D721Med (cell line): ENCODE results near the gene PSENEN.
"Not testable (repeated sequence)": the region's sequence is repeated elsewhere in the genome, so short reads cannot be mapped to it uniquely, and the experiment has no call there.

Experiments
- DNase-seq: peaks from one replicate; pipeline ENCODE4 v3.0.0; 2011; ENCODE audit warnings: low spot score; ENCODE audit not compliant: insufficient read length
- FAIRE-seq: peaks from 2 replicates; lab custom pipeline; 2011; peaks lifted over from hg19 to GRCh38; lab: Jason Lieb, UNC
- TF ChIP-seq, protein P1 (sequence below): IDR thresholded peaks from 2 replicates; pipeline ENCODE4 v1.5.1; 2012; ENCODE audit warnings: mild to moderate bottlenecking, control low read depth; ENCODE audit not compliant: insufficient read depth; ENCODE audit errors: missing control alignments

Gene PSENEN

DNA sequence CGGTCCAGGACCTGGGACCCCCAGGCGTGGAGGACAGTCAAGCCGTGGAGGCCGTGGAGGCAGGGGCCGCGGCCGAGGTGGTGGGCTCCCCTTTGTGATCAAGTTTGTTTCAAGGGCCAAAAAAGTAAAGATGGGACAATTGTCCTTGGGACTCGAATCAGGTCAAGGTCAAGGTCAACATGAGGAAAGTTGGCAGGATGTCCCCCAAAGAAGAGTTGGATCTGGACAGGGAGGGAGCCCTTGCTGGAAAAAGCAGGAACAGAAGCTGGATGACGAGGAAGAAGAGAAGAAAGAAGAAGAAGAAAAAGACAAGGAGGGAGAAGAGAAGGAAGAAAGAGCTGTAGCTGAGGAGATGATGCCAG lies 25.3 kb upstream of the PSENEN start:
- FAIRE-seq: no peak

DNA sequence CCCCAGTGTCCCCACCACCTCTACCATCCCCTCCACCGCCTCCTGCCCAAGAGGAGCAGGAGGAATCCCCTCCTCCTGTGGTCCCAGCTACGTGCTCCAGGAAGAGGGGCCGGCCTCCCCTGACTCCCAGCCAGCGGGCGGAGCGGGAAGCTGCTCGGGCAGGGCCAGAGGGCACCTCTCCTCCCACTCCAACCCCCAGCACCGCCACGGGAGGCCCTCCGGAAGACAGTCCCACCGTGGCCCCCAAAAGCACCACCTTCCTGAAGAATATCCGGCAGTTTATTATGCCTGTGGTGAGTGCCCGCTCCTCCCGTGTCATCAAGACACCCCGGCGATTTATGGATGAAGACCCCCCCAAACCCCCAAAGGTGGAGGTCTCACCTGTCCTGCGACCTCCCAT lies 24.8 kb upstream of the PSENEN start:
- DNase-seq: no peak
- no peak for FAIRE-seq
- TF ChIP-seq, protein P1, sequence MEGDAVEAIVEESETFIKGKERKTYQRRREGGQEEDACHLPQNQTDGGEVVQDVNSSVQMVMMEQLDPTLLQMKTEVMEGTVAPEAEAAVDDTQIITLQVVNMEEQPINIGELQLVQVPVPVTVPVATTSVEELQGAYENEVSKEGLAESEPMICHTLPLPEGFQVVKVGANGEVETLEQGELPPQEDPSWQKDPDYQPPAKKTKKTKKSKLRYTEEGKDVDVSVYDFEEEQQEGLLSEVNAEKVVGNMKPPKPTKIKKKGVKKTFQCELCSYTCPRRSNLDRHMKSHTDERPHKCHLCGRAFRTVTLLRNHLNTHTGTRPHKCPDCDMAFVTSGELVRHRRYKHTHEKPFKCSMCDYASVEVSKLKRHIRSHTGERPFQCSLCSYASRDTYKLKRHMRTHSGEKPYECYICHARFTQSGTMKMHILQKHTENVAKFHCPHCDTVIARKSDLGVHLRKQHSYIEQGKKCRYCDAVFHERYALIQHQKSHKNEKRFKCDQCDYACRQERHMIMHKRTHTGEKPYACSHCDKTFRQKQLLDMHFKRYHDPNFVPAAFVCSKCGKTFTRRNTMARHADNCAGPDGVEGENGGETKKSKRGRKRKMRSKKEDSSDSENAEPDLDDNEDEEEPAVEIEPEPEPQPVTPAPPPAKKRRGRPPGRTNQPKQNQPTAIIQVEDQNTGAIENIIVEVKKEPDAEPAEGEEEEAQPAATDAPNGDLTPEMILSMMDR: no peak

More for the DNA sequence above, 25.3 kb upstream of the PSENEN start:
- no peak for DNase-seq
- TF ChIP-seq, protein P1: no peak

DNA sequence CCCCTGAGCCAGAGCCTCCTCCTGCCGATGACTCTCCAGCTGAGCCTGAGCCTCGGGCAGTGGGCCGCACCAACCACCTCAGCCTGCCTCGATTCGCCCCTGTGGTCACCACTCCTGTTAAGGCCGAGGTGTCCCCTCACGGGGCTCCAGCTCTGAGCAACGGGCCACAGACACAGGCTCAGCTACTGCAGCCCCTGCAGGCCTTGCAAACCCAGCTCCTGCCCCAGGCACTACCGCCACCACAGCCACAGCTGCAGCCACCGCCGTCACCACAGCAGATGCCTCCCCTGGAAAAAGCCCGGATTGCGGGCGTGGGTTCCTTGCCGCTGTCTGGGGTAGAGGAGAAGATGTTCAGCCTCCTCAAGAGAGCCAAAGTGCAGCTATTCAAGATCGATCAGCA lies 24.1 kb upstream of the PSENEN start:
- no peak for DNase-seq
- FAIRE-seq: no peak
- TF ChIP-seq, protein P1: no peak

DNA sequence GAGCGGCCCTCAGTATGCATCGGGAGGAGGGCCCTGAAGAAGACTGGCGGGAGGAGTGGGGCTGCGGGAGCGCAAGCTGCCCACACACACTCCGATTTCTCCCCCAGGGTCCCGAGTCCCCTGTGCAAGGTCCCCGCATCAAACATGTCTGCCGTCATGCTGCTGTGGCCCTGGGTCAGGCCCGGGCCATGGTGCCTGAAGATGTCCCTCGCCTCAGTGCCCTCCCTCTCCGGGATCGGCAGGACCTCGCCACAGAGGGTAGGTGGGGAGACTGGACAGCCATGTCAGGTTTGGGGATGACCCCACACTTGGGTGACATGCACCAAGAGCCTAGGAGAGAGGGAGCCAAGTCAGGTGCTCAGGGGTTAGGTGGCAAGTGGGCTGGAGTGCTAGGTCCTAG lies 23.0 kb upstream of the PSENEN start:
- DNase-seq: no peak
- TF ChIP-seq, protein P1: no peak
- no peak for FAIRE-seq

DNA sequence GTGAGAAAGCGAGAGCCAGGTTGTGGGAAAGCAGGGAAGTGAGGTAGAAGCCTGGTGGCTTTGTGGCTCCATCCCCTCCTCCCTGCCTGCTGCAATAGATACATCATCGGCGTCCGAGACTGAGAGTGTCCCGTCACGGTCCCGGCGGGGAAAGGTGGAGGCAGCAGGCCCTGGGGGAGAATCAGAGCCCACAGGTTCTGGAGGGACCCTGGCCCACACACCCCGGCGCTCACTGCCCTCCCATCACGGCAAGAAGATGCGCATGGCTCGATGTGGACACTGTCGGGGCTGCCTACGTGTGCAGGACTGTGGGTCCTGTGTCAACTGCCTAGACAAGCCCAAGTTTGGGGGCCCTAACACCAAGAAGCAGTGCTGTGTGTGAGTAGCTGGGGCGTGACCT lies 22.6 kb upstream of the PSENEN start:
- FAIRE-seq (no peak), DNase-seq (no peak)
- TF ChIP-seq, protein P1: no peak

DNA sequence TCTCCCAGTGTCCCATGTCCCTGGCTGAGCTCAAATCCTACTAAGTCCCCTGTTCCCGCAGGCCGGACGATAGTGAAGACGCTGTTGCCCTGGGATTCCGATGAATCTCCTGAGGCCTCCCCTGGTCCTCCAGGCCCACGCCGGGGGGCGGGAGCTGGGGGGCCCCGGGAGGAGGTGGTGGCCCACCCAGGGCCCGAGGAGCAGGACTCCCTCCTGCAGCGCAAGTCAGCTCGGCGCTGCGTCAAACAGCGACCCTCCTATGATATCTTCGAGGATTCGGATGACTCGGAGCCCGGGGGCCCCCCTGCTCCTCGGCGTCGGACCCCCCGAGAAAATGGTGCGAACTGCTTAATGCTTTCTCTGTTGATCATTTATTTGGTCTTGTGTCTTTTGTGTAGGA lies 21.8 kb upstream of the PSENEN start:
- TF ChIP-seq, protein P1: no peak
- DNase-seq (no peak), FAIRE-seq (no peak)

DNA sequence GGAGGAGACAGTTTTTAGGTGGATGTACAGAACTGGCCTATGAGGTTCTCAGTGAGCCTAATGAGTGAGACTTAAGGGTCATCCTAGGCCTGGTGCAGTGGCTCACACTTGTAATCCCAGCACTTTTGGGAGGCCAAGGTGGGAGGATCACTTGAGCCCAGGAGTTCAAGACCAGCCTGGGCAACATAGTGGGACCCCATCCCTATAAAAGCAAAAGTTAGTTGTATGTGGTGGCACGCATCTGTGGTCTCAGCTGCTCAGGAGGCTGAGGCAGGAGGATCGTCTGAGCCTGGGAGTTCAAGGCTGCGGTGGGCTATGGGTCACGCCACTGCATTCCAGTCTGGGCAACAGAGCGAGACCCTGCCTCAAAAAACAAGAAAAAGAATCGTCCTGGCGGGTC lies 21.3 kb upstream of the PSENEN start:
- not testable (repeated sequence) for FAIRE-seq, DNase-seq

DNA sequence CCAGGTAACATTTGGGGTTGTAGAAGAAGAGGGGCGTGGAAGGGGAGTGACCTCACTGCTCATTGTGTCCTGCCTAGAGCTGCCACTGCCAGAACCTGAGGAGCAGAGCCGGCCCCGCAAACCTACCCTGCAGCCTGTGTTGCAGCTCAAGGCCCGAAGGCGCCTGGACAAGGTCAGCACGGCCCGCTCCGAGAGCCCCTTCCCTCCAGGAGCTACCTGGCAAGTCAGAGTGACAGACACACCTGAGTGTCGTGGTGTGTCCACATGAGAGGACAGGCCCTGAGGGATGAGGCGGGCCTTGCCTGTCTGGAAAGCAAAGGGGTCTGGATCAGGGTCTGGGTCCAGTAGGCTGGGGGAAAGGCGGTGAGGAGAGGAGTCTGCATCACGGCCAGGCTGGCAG lies 20.9 kb upstream of the PSENEN start:
- no peak for DNase-seq
- TF ChIP-seq, protein P1: no peak
- FAIRE-seq: no peak
